CD4-positive, alpha-beta memory T cell (primary cell): ENCODE measurements around the gene ZNF234. TPM values are rescaled to one million over a fixed set of nuclear protein-coding genes. Genes with fewer than 3 reads are reported as not detected.

ENCODE experiments used
- CTCF ChIA-PET: fragments of 350-600 bp; sonication (Branson Sonifier 250); formaldehyde crosslinking; loops from one replicate; lab custom pipeline; 2021; ENCODE audit warnings: inconsistent platforms; ENCODE audit not compliant: partially characterized antibody; lab: Charles Lee
- POLR2A ChIA-PET: fragments of 350-600 bp; sonication (Branson Sonifier 250); formaldehyde crosslinking; loops from one replicate; lab custom pipeline; 2021; ENCODE audit not compliant: partially characterized antibody; lab: Charles Lee
- DNase-seq, 5 donors: peaks; one replicate each; pipeline versions ENCODE4 v3.0.0 to v3.0.0-alpha.2; 2020 to 2022; ENCODE audit warnings: mixed read lengths in 1 of 5
- H3K27ac ChIP-seq: one replicate; pipeline ENCODE4 v1.7.0; 2013; ENCODE audit warnings: low read depth, low read length
- H3K27me3 ChIP-seq: 2 replicates; pipeline ENCODE4 v1.7.0; 2013; ENCODE audit warnings: mild to moderate bottlenecking, low read length, moderate library complexity; ENCODE audit not compliant: insufficient read depth
- H3K36me3 ChIP-seq: 2 replicates; pipeline ENCODE4 v1.7.0; 2013; ENCODE audit warnings: mild to moderate bottlenecking, low read length, moderate library complexity; ENCODE audit not compliant: insufficient read depth
- H3K4me1 ChIP-seq: 2 replicates; pipeline ENCODE4 v1.7.0; 2013; ENCODE audit warnings: mild to moderate bottlenecking, low read length, moderate library complexity; ENCODE audit not compliant: insufficient read depth
- H3K4me3 ChIP-seq, 2 donors: one replicate each; pipeline ENCODE4 v1.7.0; 2013; ENCODE audit warnings: low read length in 2 of 2, mild to moderate bottlenecking in 1 of 2
- H3K9me3 ChIP-seq, 2 donors: one replicate each; pipeline ENCODE4 v1.7.0; 2013; ENCODE audit warnings: low read length in 2 of 2, control low read depth in 1 of 2; ENCODE audit not compliant: control insufficient read depth in 1 of 2
- H3K27ac Mint-ChIP-seq, 7 donors: one replicate each; pipeline ENCODE4 v1.8.0; 2020 to 2021; ENCODE audit warnings: mixed read lengths in 7 of 7, mild to moderate bottlenecking in 6 of 7, inconsistent platforms in 3 of 7, moderate library complexity in 3 of 7
- H3K27me3 Mint-ChIP-seq, 2 donors: one replicate each; pipeline ENCODE4 v1.8.0; 2020 to 2021; ENCODE audit warnings: mixed read lengths in 2 of 2
- H3K36me3 Mint-ChIP-seq, 2 donors: one replicate each; pipeline ENCODE4 v1.8.0; 2020 to 2021; ENCODE audit warnings: mixed read lengths in 2 of 2, inconsistent platforms in 1 of 2, mild to moderate bottlenecking in 1 of 2
- H3K4me1 Mint-ChIP-seq, 4 donors: one replicate each; pipeline ENCODE4 v1.8.0; 2020 to 2021; ENCODE audit warnings: mixed read lengths in 4 of 4, mild to moderate bottlenecking in 1 of 4
- H3K4me3 Mint-ChIP-seq, 8 donors: one replicate each; pipeline ENCODE4 v1.8.0; 2020 to 2021; ENCODE audit warnings: mixed read lengths in 8 of 8, mild to moderate bottlenecking in 7 of 8, moderate library complexity in 6 of 8, inconsistent platforms in 3 of 8
- H3K9me3 Mint-ChIP-seq, 8 donors: one replicate each; pipeline ENCODE4 v1.8.0; 2020 to 2021; ENCODE audit warnings: mixed read lengths in 8 of 8, mild to moderate bottlenecking in 5 of 8, inconsistent platforms in 3 of 8, moderate library complexity in 1 of 8
- intact Hi-C: fragments of 100-400 bp; cut with micrococcal nuclease; formaldehyde crosslinking; loops from one replicate; pipeline ENCODE4 v1.15.1; 2023
- polyA plus RNA-seq, 2 donors: library from polyadenylated mRNA; unstranded; fragments of 300-500 nt; fragmentation: Illumina TruSeq; gene quantifications; one replicate each; pipeline ENCODE4 v1.2.3, GENCODE V29; 2021
- total RNA-seq, 2 experiments: library from RNA; stranded (reverse); gene quantifications; one replicate each; pipeline ENCODE4 v1.2.3, GENCODE V29; 2021

Gene ZNF234
- 10 to 100 TPM; 23.9 to 28.9 TPM for total RNA-seq
- 1 to 10 TPM; 2.2 to 7.5 TPM for polyA plus RNA-seq

DNA sequence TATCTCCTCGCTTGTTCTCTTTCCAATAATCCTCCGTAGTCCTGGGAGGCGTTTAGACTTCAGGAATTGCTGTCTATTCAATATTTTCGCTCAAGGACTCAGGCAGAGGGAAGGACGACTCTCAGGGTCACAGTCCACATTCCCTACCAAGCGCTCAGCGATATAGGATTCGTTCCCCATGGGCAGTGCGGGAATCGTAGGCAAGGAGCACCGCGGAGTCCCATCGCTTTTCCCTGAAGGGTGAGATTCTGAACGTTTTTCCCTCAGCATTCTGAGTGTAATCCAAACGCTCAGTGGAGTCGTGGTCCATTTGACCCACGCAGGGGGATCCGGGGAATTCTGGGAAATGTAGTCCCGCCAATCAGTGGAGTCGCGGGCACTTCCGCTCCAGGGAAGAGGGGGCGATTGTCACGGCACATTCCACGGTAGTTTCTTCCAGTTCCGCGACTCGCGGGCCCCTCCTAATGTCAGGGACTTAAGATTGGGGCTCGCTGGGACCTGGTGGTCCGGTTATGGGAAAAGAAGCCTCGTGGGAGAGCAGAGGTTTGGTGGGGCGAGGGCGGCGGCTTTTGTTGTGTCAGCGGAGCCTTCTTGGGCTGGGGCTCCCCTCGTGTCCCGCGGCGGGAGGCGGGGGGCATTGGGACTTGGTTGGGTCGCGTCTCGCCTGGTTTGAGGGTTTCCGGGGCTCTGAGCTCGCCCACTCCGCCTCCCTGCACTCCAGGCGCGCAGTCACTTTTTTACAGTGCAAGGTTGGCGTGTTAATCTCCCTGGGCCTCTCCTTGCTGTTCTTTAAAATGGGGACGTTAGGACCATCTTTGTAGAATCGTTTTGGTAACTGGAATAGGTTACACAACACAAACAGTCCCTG is at the start of gene ZNF234:
Gene ZNF234 (plus strand): TSS at position 364 of the 868 bp plus-strand sequence. CDS start 3,079 bp downstream, outside the sequence.
- peak within 1 kb of the TSS; percentile 90 to 97 for H3K4me3 ChIP-seq
- CTCF ChIA-PET = no interaction called here
- Mint-ChIP-seq H3K27me3 (no peaks in the 10 kb centered on the region), H3K4me1 (peaks cover 7 to 32% (median 22%) of the 10 kb centered on the region in 4 donors), H3K36me3 (peaks cover 32 to 39% of the 10 kb centered on the region in 2 donors), H3K27ac (peak within 1 kb of the TSS; percentile 35 to 90 (median 89)), H3K4me3 (peak within 1 kb of the TSS; percentile 91 to 98 (median 95)), H3K9me3 (peaks cover 0 to 20% (median 4%) of the 10 kb centered on the region in 8 donors)
- intact Hi-C loops = loop anchor here (1.0 kb wide), 4 partner anchors 24 to 139 kb away; partner anchors contain the start of genes ZNF224, ZNF225, ZNF226 and ZNF230
- H3K4me1 ChIP-seq = peaks cover 15% of the 10 kb centered on the region
- H3K36me3 ChIP-seq = peaks cover 21% of the 10 kb centered on the region
- peak within 1 kb of the TSS; percentile 48 for H3K27ac ChIP-seq
- DNase-seq = peak; percentile 58 to 65 (median 64)
- H3K27me3 ChIP-seq = no peaks in the 10 kb centered on the region
- POLR2A ChIA-PET = interaction anchor here (1.4 to 3.3 kb wide), 2 partner anchors 24 to 163 kb away, joined by 4 to 20 read pairs; partner anchors contain the start of genes ZNF226 and ZNF235
- no peaks in the 10 kb centered on the region for H3K9me3 ChIP-seq

DNA sequence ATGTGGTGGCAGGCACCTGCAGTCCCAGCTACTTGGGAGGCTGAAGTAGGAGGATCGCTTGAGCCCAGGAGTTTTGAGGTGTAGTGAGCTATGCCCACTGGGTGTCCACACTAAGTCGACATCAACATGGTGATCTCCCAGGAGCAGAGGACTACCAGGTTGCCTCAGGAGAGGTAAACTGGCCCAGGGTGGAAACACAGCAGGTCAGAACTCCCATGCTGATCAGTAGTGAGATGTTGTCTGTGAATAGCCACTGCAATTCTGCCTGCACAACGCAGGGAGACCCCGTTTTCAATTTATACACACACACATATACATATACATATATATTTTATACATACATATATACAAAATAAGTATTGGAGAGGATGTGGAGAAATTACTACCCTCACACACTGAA is 49.2 kb upstream of the ZNF234 start:
- no peaks in the 10 kb centered on the region for H3K9me3 ChIP-seq
- intact Hi-C loops = no loop called here
- POLR2A ChIA-PET = no interaction called here

DNA sequence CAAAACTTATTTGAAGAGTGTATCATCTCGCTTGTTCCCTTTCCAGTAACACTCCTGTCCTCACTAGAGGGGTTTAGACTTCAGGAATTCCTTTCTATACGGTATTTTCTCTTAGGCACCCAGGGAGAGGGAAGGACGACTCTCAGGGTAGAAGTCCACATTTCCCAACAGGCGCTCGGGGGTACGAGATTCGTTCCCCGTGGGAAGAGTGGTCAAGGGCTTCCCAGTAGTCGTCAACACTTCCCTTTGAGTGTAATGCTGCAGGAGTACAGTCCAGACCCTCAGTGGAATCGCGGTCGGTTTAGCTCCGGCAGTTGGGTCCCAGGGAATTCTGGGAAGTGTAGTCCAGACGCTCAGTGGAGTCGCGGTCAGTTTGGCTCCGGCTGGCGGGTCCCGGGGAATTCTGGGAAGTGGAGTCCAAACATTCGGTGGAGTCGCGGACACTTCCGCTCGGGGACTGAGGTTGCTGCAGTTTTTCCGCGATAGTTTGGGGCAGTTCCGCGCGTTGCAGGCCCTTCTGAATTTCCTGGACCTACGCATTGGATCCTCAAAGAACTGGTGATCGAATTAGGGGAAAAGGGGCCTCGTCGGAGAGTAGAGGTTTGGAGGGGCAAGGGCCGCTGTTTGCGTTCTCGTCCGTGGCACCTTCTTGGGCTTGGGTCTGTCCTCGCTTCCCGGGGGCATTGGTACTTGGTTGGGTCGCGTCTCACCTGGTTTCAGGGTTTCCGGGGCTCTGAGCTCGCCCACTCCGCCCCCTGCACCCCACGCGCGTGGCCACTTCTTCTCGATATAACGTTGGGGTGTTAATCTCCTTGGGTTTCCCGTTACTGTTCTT is 47.2 kb upstream of the ZNF234 start, which contains the start of gene ZNF224:
Gene ZNF224 (plus strand): TSS at position 431 of the 835 bp plus-strand sequence. CDS start 3,513 bp downstream, outside the sequence.
- peaks cover 9% of the 10 kb centered on the region for H3K4me1 ChIP-seq
- Mint-ChIP-seq H3K27ac (peak within 1 kb of the TSS; percentile 58 to 97 (median 90)), H3K36me3 (peaks cover 32 to 39% of the 10 kb centered on the region in 2 donors), H3K27me3 (no peaks in the 10 kb centered on the region), H3K4me1 (peaks cover 9 to 33% (median 23%) of the 10 kb centered on the region in 4 donors), H3K4me3 (peak within 1 kb of the TSS; percentile 85 to 99 (median 98)), H3K9me3 (peaks cover 0 to 6% (median under 1%) of the 10 kb centered on the region in 8 donors)
- H3K27me3 ChIP-seq = no peaks in the 10 kb centered on the region
- peak within 1 kb of the TSS; percentile 65 to 75 for H3K4me3 ChIP-seq
- ChIA-PET POLR2A (interaction anchor here (1.5 to 2.4 kb wide), 6 partner anchors 19 to 159 kb away, joined by 4 to 24 read pairs (median 10); partner anchors contain the start of genes ZNF225, ZNF226, ZNF230 and ZNF45), CTCF (interaction anchor here (0.7 to 2.0 kb wide), 4 partner anchors 11 to 113 kb away, joined by 3 to 6 read pairs (median 3); no protein-coding TSS in a partner anchor)
- intact Hi-C loops = loop anchor here (1.0 to 2.0 kb wide), 6 partner anchors 19 to 159 kb away; partner anchors contain the start of genes ZNF225, ZNF226, ZNF230 and ZNF234
- peak within 1 kb of the TSS; percentile 69 for H3K27ac ChIP-seq
- DNase-seq = peak; percentile 73 to 84 (median 76)
- H3K9me3 ChIP-seq = no peaks in the 10 kb centered on the region
- H3K36me3 ChIP-seq = peaks cover 10% of the 10 kb centered on the region

More for the DNA sequence above, 49.2 kb upstream of the ZNF234 start:
- Mint-ChIP-seq H3K27me3 (no peaks in the 10 kb centered on the region), H3K4me3 (no peak overlapping the region), H3K36me3 (peaks cover 23% of the 10 kb centered on the region in 2 donors), H3K27ac (no peak overlapping the region), H3K4me1 (peaks cover 7 to 22% (median 14%) of the 10 kb centered on the region in 4 donors), H3K9me3 (peaks cover 0 to 2% (median 0%) of the 10 kb centered on the region in 8 donors)
- no peaks in the 10 kb centered on the region for H3K27me3 ChIP-seq
- H3K27ac ChIP-seq = no peak overlapping the region
- no peak for DNase-seq
- CTCF ChIA-PET = no interaction called here
- no peak overlapping the region for H3K4me3 ChIP-seq
- H3K4me1 ChIP-seq = peaks cover 9% of the 10 kb centered on the region
- no peaks in the 10 kb centered on the region for H3K36me3 ChIP-seq

DNA sequence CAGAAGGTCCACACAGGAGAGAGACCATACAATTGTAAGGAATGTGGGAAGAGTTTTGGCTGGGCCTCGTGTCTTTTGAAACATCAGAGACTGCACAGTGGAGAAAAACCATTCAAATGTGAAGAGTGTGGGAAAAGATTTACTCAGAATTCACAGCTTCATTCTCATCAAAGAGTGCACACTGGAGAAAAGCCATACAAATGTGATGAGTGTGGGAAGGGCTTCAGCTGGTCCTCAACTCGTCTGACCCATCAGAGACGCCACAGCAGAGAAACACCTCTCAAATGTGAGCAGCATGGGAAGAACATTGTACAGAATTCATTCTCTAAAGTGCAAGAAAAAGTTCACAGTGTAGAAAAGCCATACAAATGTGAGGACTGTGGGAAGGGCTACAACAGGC is 33.6 kb upstream of the ZNF234 start:
- no peak overlapping the region for H3K27ac ChIP-seq
- Mint-ChIP-seq H3K4me3 (peak overlapping the region in 1 of 8 donors; percentile 31), H3K36me3 (peaks cover 53 to 65% of the 10 kb centered on the region in 2 donors), H3K9me3 (peaks cover 2 to 83% (median 71%) of the 10 kb centered on the region in 8 donors), H3K4me1 (peaks cover 0 to 13% (median 7%) of the 10 kb centered on the region in 4 donors), H3K27ac (no peak overlapping the region), H3K27me3 (no peaks in the 10 kb centered on the region)
- no peak overlapping the region for H3K4me3 ChIP-seq
- no peak for DNase-seq
- CTCF ChIA-PET = no interaction called here
- intact Hi-C loops = no loop called here
- H3K4me1 ChIP-seq = peaks cover 9% of the 10 kb centered on the region
- H3K27me3 ChIP-seq = no peaks in the 10 kb centered on the region
- H3K36me3 ChIP-seq = peaks cover 14% of the 10 kb centered on the region
- peaks cover 0 to 42% of the 10 kb centered on the region in 2 donors for H3K9me3 ChIP-seq
- POLR2A ChIA-PET = no interaction called here

DNA sequence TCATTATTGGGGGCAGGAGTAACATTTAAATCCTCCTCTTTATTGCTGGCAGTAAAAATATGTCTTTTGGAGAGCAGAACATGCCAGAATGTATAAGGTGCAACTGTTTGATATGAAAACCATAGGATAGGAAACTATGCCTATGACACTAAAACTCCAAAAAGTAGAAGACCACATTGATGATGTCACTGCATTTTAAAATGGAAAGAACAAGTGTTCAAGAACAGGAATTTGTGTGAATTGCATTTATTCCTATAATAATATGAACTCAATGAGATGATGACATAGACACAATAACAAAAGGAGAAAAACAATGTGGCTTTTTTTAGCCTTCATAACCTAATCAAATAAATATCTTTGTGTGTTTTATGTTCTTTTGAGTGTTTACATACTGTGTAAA is 31.9 kb upstream of the ZNF234 start:
- H3K27me3 Mint-ChIP-seq = no peaks in the 10 kb centered on the region
- CTCF ChIA-PET = no interaction called here
- POLR2A ChIA-PET = no interaction called here
- no peak overlapping the region for H3K4me3 ChIP-seq
- peak overlapping the region in 1 of 8 donors; percentile 22 for H3K4me3 Mint-ChIP-seq
- H3K4me1 Mint-ChIP-seq = peaks cover 6 to 28% (median 19%) of the 10 kb centered on the region in 4 donors
- H3K9me3 Mint-ChIP-seq = peaks cover 2 to 68% (median 59%) of the 10 kb centered on the region in 8 donors
- peaks cover 12% of the 10 kb centered on the region for H3K36me3 ChIP-seq
- H3K36me3 Mint-ChIP-seq = peaks cover 35 to 64% of the 10 kb centered on the region in 2 donors
- peaks cover 19% of the 10 kb centered on the region for H3K4me1 ChIP-seq
- DNase-seq = no peak
- peaks cover 0 to 39% of the 10 kb centered on the region in 2 donors for H3K9me3 ChIP-seq
- no peaks in the 10 kb centered on the region for H3K27me3 ChIP-seq
- H3K27ac Mint-ChIP-seq = no peak overlapping the region
- intact Hi-C loops = no loop called here
- H3K27ac ChIP-seq = no peak overlapping the region

DNA sequence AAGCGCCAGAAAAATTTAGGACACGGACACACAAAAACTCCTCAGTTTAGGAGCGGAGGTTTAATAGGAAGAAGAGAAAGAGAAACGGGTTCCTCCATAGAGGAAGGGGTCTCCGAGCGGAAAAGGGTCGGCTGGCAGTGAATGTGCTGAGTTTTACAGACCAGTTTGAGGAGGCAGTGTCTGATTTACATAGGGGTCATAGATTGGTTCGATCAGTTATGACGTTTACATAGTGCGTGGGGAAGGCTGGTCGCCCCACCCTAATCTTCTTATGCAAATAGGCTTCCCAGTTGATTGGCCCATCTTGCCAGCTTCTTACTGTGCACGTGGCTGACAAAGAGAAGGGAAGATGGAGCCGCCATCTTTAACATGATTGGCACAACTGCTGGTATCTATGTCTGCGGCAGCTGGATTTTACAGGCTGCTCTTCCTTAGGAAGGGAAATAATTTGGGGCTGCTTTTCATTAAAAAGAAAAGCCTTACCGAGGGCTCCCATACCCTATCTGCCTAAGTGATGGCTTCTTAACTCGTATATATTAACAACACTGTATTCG is 29.4 kb upstream of the ZNF234 start:
- H3K27me3 Mint-ChIP-seq = no peaks in the 10 kb centered on the region
- H3K36me3 ChIP-seq = peaks cover 6% of the 10 kb centered on the region
- H3K4me3 ChIP-seq = no peak overlapping the region
- peak overlapping the region in 2 of 7 donors; percentile 3 to 55 for H3K27ac Mint-ChIP-seq
- DNase-seq = no peak
- H3K36me3 Mint-ChIP-seq = peaks cover 22 to 51% of the 10 kb centered on the region in 2 donors
- peaks cover 2 to 46% (median 40%) of the 10 kb centered on the region in 8 donors for H3K9me3 Mint-ChIP-seq
- H3K27me3 ChIP-seq = no peaks in the 10 kb centered on the region
- no peak overlapping the region for H3K27ac ChIP-seq
- H3K9me3 ChIP-seq = peaks cover 0 to 22% of the 10 kb centered on the region in 2 donors
- CTCF ChIA-PET = interaction anchor here (1.0 kb wide), 1 partner anchor 17 kb away, joined by 3 read pairs; no protein-coding TSS in a partner anchor
- intact Hi-C loops = no loop called here
- POLR2A ChIA-PET = interaction anchor here (1.3 to 3.3 kb wide), 2 partner anchors 17 to 20 kb away, joined by 5 to 24 read pairs; partner anchors contain the start of gene ZNF224
- H3K4me1 Mint-ChIP-seq = peaks cover 9 to 40% (median 23%) of the 10 kb centered on the region in 4 donors
- peaks cover 19% of the 10 kb centered on the region for H3K4me1 ChIP-seq
- peak overlapping the region; percentile 15 to 96 (median 52) for H3K4me3 Mint-ChIP-seq
